Endothelial cell of umbilical vein (primary cell): ENCODE results near the gene LOXL3. TPM values are rescaled to one million over a fixed set of nuclear protein-coding genes. Genes with fewer than 3 reads are reported as not detected.

Experiments
- BruUV-seq: library from RNA; stranded (reverse); fragments of 400-500 nt; replicated peaks from 2 replicates; lab custom pipeline; 2021; lab: Mats Ljungman, UMichigan
- CTCF ChIA-PET: fragments of 300-600, 350-600 bp; sonication (Branson Sonifier 250); formaldehyde crosslinking; loops from one replicate; lab custom pipeline; 2021; ENCODE audit warnings: antibody characterized with exemption, inconsistent platforms; lab: Charles Lee
- POLR2A ChIA-PET: fragments of 300-600, 350-600 bp; sonication (Branson Sonifier 250); formaldehyde crosslinking; loops from one replicate; lab custom pipeline; 2021; ENCODE audit warnings: antibody characterized with exemption, inconsistent platforms; lab: Charles Lee
- DNase-seq: peaks from one replicate; pipeline ENCODE4 v3.0.0-alpha.2; 2011; ENCODE audit warnings: low read depth, low spot score
- FAIRE-seq: peaks from 2 replicates; lab custom pipeline; 2011; peaks lifted over from hg19 to GRCh38; lab: Jason Lieb, UNC
- H2AFZ ChIP-seq: 2 replicates; pipeline ENCODE4 v1.6.0; 2012; ENCODE audit warnings: low read depth, low read length, control low read depth, inconsistent platforms
- H3K27ac ChIP-seq: 2 replicates; pipeline ENCODE4 v1.5.1; 2011; ENCODE audit warnings: low read depth, mild to moderate bottlenecking, control low read depth, low read length, moderate library complexity; ENCODE audit not compliant: insufficient read depth
- H3K27me3 ChIP-seq, 2 experiments: 2 replicates each; pipeline versions ENCODE4 v1.6.0 to v1.6.1; 2011; ENCODE audit warnings: low read length in 2 of 2, mixed read lengths in 1 of 2; ENCODE audit not compliant: control insufficient read depth in 2 of 2, insufficient read depth in 2 of 2
- H3K36me3 ChIP-seq, 2 experiments: 2 replicates in 1 of 2; 3 replicates in 1 of 2; pipeline ENCODE4 v1.5.1; 2011; ENCODE audit warnings: low read length in 2 of 2, mild to moderate bottlenecking in 1 of 2, moderate library complexity in 1 of 2; ENCODE audit not compliant: control insufficient read depth in 2 of 2, insufficient read depth in 2 of 2; ENCODE audit errors: extremely low read depth in 1 of 2
- H3K4me1 ChIP-seq: 3 replicates; pipeline ENCODE4 v1.5.1; 2011; ENCODE audit warnings: mild to moderate bottlenecking, low read length; ENCODE audit not compliant: control insufficient read depth, insufficient read depth; ENCODE audit errors: extremely low read depth
- H3K4me2 ChIP-seq: 2 replicates; pipeline ENCODE4 v1.6.1; 2011; ENCODE audit warnings: low read length, control low read depth, mixed read lengths; ENCODE audit not compliant: insufficient read depth
- H3K4me3 ChIP-seq, 3 experiments: fragments of 200-600 bp in 1 of 3; sonication (generic), shearing (Covaris generic) in 1 of 3; replicated peaks in 1 of 3; 2 replicates each; pipeline ENCODE4 v1.5.1; 2011 to 2016; ENCODE audit warnings: control low read depth in 3 of 3, low read length in 3 of 3, mild to moderate bottlenecking in 2 of 3, inconsistent platforms in 1 of 3, low read depth in 1 of 3, moderate library complexity in 1 of 3; ENCODE audit not compliant: insufficient read depth in 1 of 3
- H3K79me2 ChIP-seq: 2 replicates; pipeline ENCODE4 v1.6.0; 2012; ENCODE audit warnings: low read length, inconsistent platforms; ENCODE audit not compliant: control insufficient read depth, insufficient read depth
- H3K9ac ChIP-seq: replicated peaks from 2 replicates; pipeline ENCODE3; 2011; ENCODE audit warnings: low read length, control low read depth; ENCODE audit not compliant: insufficient read depth; ENCODE audit errors: extremely low read depth
- H3K9me1 ChIP-seq: replicated peaks from 3 replicates; pipeline ENCODE4 v1.6.0; 2011; ENCODE audit warnings: mild to moderate bottlenecking, low read length; ENCODE audit not compliant: control insufficient read depth, insufficient read depth; ENCODE audit errors: extremely low read depth
- H3K9me3 ChIP-seq: replicated peaks from 2 replicates; pipeline ENCODE4 v1.5.1; 2012; ENCODE audit warnings: low read length, inconsistent platforms; ENCODE audit not compliant: control insufficient read depth, insufficient read depth
- H4K20me1 ChIP-seq: replicated peaks from 2 replicates; pipeline ENCODE3; 2011; ENCODE audit warnings: mild to moderate bottlenecking, low read length; ENCODE audit not compliant: control insufficient read depth, insufficient read depth; ENCODE audit errors: extremely low read depth
- CTCF ChIP-seq, 2 donors: IDR thresholded peaks; 1 replicate in 1 of 2; 2 replicates in 1 of 2; pipeline ENCODE4 v1.5.1; 2011; ENCODE audit warnings: low read length in 2 of 2, mild to moderate bottlenecking in 2 of 2, moderate library complexity in 2 of 2, control low read depth in 1 of 2, inconsistent platforms in 1 of 2, low read depth in 1 of 2; ENCODE audit not compliant: insufficient read depth in 1 of 2; ENCODE audit errors: extremely low read depth in 1 of 2
- EZH2 ChIP-seq: IDR thresholded peaks from 2 replicates; pipeline ENCODE4 v1.6.1; 2012; ENCODE audit warnings: borderline replicate concordance, low read depth, mild to moderate bottlenecking, moderate library complexity, low read length, inconsistent platforms; ENCODE audit not compliant: severe bottlenecking
- FOS ChIP-seq: IDR thresholded peaks from 2 replicates; pipeline ENCODE4 v1.6.1; 2011; ENCODE audit warnings: mild to moderate bottlenecking, low read length, moderate library complexity, borderline replicate concordance; ENCODE audit not compliant: insufficient read depth
- GATA2 ChIP-seq: IDR thresholded peaks from 2 replicates; pipeline ENCODE4 v1.7.0; 2011; ENCODE audit warnings: low read depth, mild to moderate bottlenecking, moderate library complexity, mixed read lengths, low read length; ENCODE audit not compliant: insufficient read length, insufficient read depth
- JUN ChIP-seq: IDR thresholded peaks from 2 replicates; pipeline ENCODE4 v1.6.1; 2011; ENCODE audit warnings: borderline replicate concordance, low read depth; ENCODE audit not compliant: insufficient read length, insufficient read depth
- MAX ChIP-seq: IDR thresholded peaks from 2 replicates; pipeline ENCODE4 v1.6.1; 2011; ENCODE audit not compliant: insufficient read depth, insufficient read length
- MYC ChIP-seq: IDR thresholded peaks from one replicate; pipeline ENCODE4 v1.6.1; 2011; ENCODE audit warnings: mild to moderate bottlenecking, low read depth, low read length
- POLR2A ChIP-seq: IDR thresholded peaks from 2 replicates; pipeline ENCODE4 v1.6.1; 2012; ENCODE audit warnings: low read depth, mild to moderate bottlenecking, control low read depth, low read length
- POLR2AphosphoS5 ChIP-seq: IDR thresholded peaks from 2 replicates; pipeline ENCODE4 v1.6.1; 2012; ENCODE audit warnings: low read depth, mild to moderate bottlenecking, control low read depth, low read length, moderate library complexity; ENCODE audit not compliant: insufficient read depth
- dilution Hi-C: fragments of 300-500 bp; cut with MboI; formaldehyde crosslinking; loops from one replicate; pipeline ENCODE4 v1.15.0; 2019; ENCODE audit warnings: low sequenced_read_pairs; ENCODE audit not compliant: extremely low pct_ligation_motif_present
- intact Hi-C: fragments of 100-400 bp; cut with micrococcal nuclease; formaldehyde crosslinking; loops from one replicate; pipeline ENCODE4 v1.10.0; 2022
- polyA plus RNA-seq, 4 experiments: library from polyadenylated mRNA; depleted of rRNA in 3 of 4; stranded (reverse) in 3 of 4; unstranded in 1 of 4; fragments of >200 nt; gene quantifications; 2 replicates each; pipeline versions ENCODE4 v1.2.1 to v1.2.3, GENCODE V29; 2011 to 2012; ENCODE audit warnings: missing spikeins in 1 of 4
- total RNA-seq: library from RNA; stranded (reverse); gene quantifications from 2 replicates; pipeline ENCODE4 v1.2.3, GENCODE V29; 2021

LOXL3 gene
- total and polyA plus RNA-seq, 2 donors (not counting 3 experiments of a cell fraction or from before 2014, with no cell fraction given): 0.95 to 1.3 TPM

- Histone ChIP-seq H3K9me3 (no peaks in the 10 kb centered on the region), H3K4me1 (peaks cover 7% of the 10 kb centered on the region), H3K4me3 (no peak overlapping the region), H3K36me3 (no peaks in the 10 kb centered on the region), H3K4me2 (no peak overlapping the region), H3K27ac (no peak overlapping the region), H3K79me2 (no peaks in the 10 kb centered on the region), H4K20me1 (no peaks in the 10 kb centered on the region), H3K9ac (no peak overlapping the region), H3K9me1 (no peaks in the 10 kb centered on the region), H3K27me3 (peaks cover 12 to 16% of the 10 kb centered on the region in 2 experiments), H2AFZ (no peak overlapping the region)
- ChIA-PET CTCF (no interaction called here), POLR2A (no interaction called here)
- dilution Hi-C loops: no loop called here
- intact Hi-C loops: no loop called here
- BruUV-seq: no TSS peak
- no peak for FAIRE-seq
- DNase-seq: no peak
- TF ChIP-seq POLR2A (no peak), JUN (no peak), CTCF (IDR thresholded peaks at IDR 0.05; ENCODE audit: extremely low read depth in 1 of 2, insufficient read depth in 1 of 2, low read depth in 1 of 2, low read length in 2 of 2) (no peak), POLR2AphosphoS5 (no peak), MAX (no peak), GATA2 (no peak), EZH2 (no peak), FOS (no peak), MYC (no peak)
Observed at GRCh38 chr2:74572178-74572925, 18.6 kb upstream of the LOXL3 start.
